A549 (cell line): ENCODE measurements around the gene GPR32. TPM values are rescaled to one million over a fixed set of nuclear protein-coding genes. Genes with fewer than 3 reads are reported as not detected.

Experiments used
- ATAC-seq, 2 experiments: fragments of 200-7000 bp in 1 of 2; fragments of >200 bp in 1 of 2; cut with Nextera tagmentation in 1 of 2; cut with Tn5 transposase in 1 of 2; 3 replicates each; pipeline versions ENCODE4 v1.8.0 to v1.9.1; 2018 to 2020; ENCODE audit warnings: mild to moderate bottlenecking in 1 of 2, moderate library complexity in 1 of 2
- CTCF ChIA-PET: fragments of 300-600 bp; sonication (Branson Sonifier 250); formaldehyde crosslinking; extraction: SDS; loops from one replicate; lab custom pipeline; 2021; ENCODE audit warnings: antibody characterized with exemption, inconsistent platforms; lab: Yijun Ruan, JAX
- POLR2A ChIA-PET: fragments of 350-600 bp; formaldehyde crosslinking; extraction: SDS; loops from one replicate; lab custom pipeline; 2021; ENCODE audit warnings: antibody characterized with exemption, inconsistent platforms; lab: Yijun Ruan, JAX
- DNase-seq, 2 experiments: peaks; one replicate each; pipeline versions ENCODE4 v3.0.0 to v3.0.0-alpha.2; 2011 to 2016; ENCODE audit warnings: low read depth in 1 of 2, low spot score in 1 of 2
- FAIRE-seq: peaks from 2 replicates; lab custom pipeline; 2011; peaks lifted over from hg19 to GRCh38; lab: Jason Lieb, UNC
- H3K27ac ChIP-seq, 2 experiments: fragments of >200 bp; sonication (Bioruptor Twin); formaldehyde crosslinking; 3 replicates each; pipeline ENCODE4 v1.5.1; 2016 to 2017
- H3K4me1 ChIP-seq: fragments of >200 bp; sonication (Bioruptor Twin); formaldehyde crosslinking; 3 replicates; pipeline ENCODE4 v1.6.1; 2016
- H3K4me2 ChIP-seq: fragments of >200 bp; sonication (Bioruptor Twin); formaldehyde crosslinking; 3 replicates; pipeline ENCODE4 v1.6.1; 2016
- H3K4me3 ChIP-seq: fragments of >200 bp; sonication (Bioruptor Twin); formaldehyde crosslinking; 3 replicates; pipeline ENCODE4 v1.5.1; 2016
- H3K9me3 ChIP-seq: fragments of >200 bp; sonication (Bioruptor Twin); formaldehyde crosslinking; 3 replicates; pipeline ENCODE4 v1.6.1; 2016
- CBX8 ChIP-seq: fragments of 200-600 bp; sonication (generic); IDR thresholded peaks from 2 replicates; pipeline ENCODE4 v1.6.1; 2016
- CEBPB ChIP-seq, 2 experiments: fragments of >200 bp in 1 of 2; sonication (Bioruptor Twin) in 1 of 2; formaldehyde crosslinking in 1 of 2; IDR thresholded peaks; 2 replicates each; pipeline ENCODE4 v1.6.1; 2012 to 2016
- CHD2 ChIP-seq: fragments of 150-350 bp; IDR thresholded peaks from 2 replicates; pipeline ENCODE4 v1.6.1; 2014; ENCODE audit warnings: low read length; ENCODE audit not compliant: partially characterized antibody
- EHF ChIP-seq: fragments of 250-450 bp; sonication (Bioruptor Pico); IDR thresholded peaks from 2 replicates; pipeline ENCODE4 v1.5.0; 2020; ENCODE audit warnings: mild to moderate bottlenecking
- ESRRA ChIP-seq: fragments of 150-350 bp; IDR thresholded peaks from 2 replicates; pipeline ENCODE4 v1.6.1; 2014; ENCODE audit warnings: mild to moderate bottlenecking, low read length, borderline replicate concordance
- HDAC2 ChIP-seq: fragments of 200-600 bp; sonication (generic); IDR thresholded peaks from 2 replicates; pipeline ENCODE4 v1.6.1; 2016
- JUN ChIP-seq, 2 experiments: fragments of >200 bp; sonication (Bioruptor Twin); formaldehyde crosslinking; IDR thresholded peaks; 2 replicates in 1 of 2; 3 replicates in 1 of 2; pipeline ENCODE4 v1.6.1; 2016 to 2017
- KDM1A ChIP-seq: fragments of 200-600 bp; sonication (generic); IDR thresholded peaks from 2 replicates; pipeline ENCODE4 v1.6.1; 2016; ENCODE audit warnings: low read depth, mild to moderate bottlenecking
- MAZ ChIP-seq: fragments of 150-350 bp; IDR thresholded peaks from 2 replicates; pipeline ENCODE4 v1.6.1; 2014; ENCODE audit warnings: antibody characterized with exemption, low read depth, low read length, borderline replicate concordance
- MYC ChIP-seq: IDR thresholded peaks from 2 replicates; pipeline ENCODE4 v1.6.1; 2012; ENCODE audit warnings: mild to moderate bottlenecking, inconsistent platforms, low read length, improper control_type of control experiment, borderline replicate concordance
- NPAS2 ChIP-seq: fragments of 250-450 bp; sonication (Bioruptor Pico); IDR thresholded peaks from 2 replicates; pipeline ENCODE4 v1.8.0; 2022; ENCODE audit warnings: mild to moderate bottlenecking, moderate library complexity, borderline replicate concordance
- PHF8 ChIP-seq: fragments of 200-600 bp; sonication (generic); IDR thresholded peaks from 2 replicates; pipeline ENCODE4 v1.6.1; 2016; ENCODE audit warnings: low read depth, mild to moderate bottlenecking, antibody characterized with exemption, moderate library complexity, borderline replicate concordance
- POLR2A ChIP-seq: IDR thresholded peaks from 2 replicates; pipeline ENCODE4 v1.6.1; 2012; ENCODE audit warnings: mild to moderate bottlenecking, low read length
- POLR2AphosphoS2 ChIP-seq: conservative IDR thresholded peaks from 2 replicates; pipeline ENCODE4 v1.6.1; 2012; ENCODE audit warnings: low read length, improper control_type of control experiment, inconsistent platforms
- RARB ChIP-seq: fragments of 250-450 bp; sonication (Bioruptor Pico); IDR thresholded peaks from 2 replicates; pipeline ENCODE4 v1.8.0; 2021; ENCODE audit warnings: mild to moderate bottlenecking, moderate library complexity
- RCOR1 ChIP-seq: fragments of 150-350 bp; IDR thresholded peaks from 2 replicates; pipeline ENCODE4 v1.6.1; 2014; ENCODE audit warnings: antibody characterized with exemption, low read length, low read depth
- TFCP2L1 ChIP-seq: fragments of 250-450 bp; sonication (Bioruptor Pico); IDR thresholded peaks from 2 replicates; pipeline ENCODE4 v1.5.0; 2021; ENCODE audit warnings: mild to moderate bottlenecking
- TP53 ChIP-seq: fragments of 250-450 bp; sonication (Bioruptor Pico); IDR thresholded peaks from 2 replicates; pipeline ENCODE4 v1.5.0; 2021; ENCODE audit warnings: mild to moderate bottlenecking, moderate library complexity
- ZFP36 ChIP-seq: fragments of 450-650 bp; IDR thresholded peaks from 2 replicates; pipeline ENCODE4 v1.6.1; 2014; ENCODE audit warnings: borderline replicate concordance; ENCODE audit not compliant: partially characterized antibody
- WGBS: methylation state at CpG from one replicate; pipeline ENCODE4 v1.1.6; 2017; ENCODE audit errors: missing lambda C conversion rate; 5-methylcytosine and 5-hydroxymethylcytosine counted together
- polyA plus RNA-seq, 4 experiments: library from polyadenylated mRNA; depleted of rRNA in 3 of 4; stranded (reverse); fragments of >200 nt; fragmentation: RNase III in 1 of 4; extraction: RNeasy Plus Mini Kit Qiagen cat#74134 plus additional on column Dnase treatment in 1 of 4; gene quantifications; 2 replicates in 3 of 4; 3 replicates in 1 of 4; pipeline ENCODE4 v1.2.3, GENCODE V29; 2011 to 2017
- TF ChIP-seq, protein P1 (sequence below): fragments of 250-450 bp; sonication (Bioruptor Pico); IDR thresholded peaks from 2 replicates; pipeline ENCODE4 v1.5.0; 2020; ENCODE audit warnings: low read depth, mild to moderate bottlenecking, moderate library complexity
- TF ChIP-seq, protein P2 (sequence below): fragments of >200 bp; sonication (Bioruptor Twin); formaldehyde crosslinking; IDR thresholded peaks from 3 replicates; pipeline ENCODE4 v1.6.1; 2016
- TF ChIP-seq, protein P3 (sequence below): IDR thresholded peaks from 2 replicates; pipeline ENCODE4 v1.6.1; 2012
- TF ChIP-seq, protein P4 (sequence below): fragments of >200 bp; sonication (Bioruptor Twin); formaldehyde crosslinking; IDR thresholded peaks from 3 replicates; pipeline ENCODE4 v1.5.1; 2016
- TF ChIP-seq, protein P5 (sequence below): fragments of 450-650 bp; IDR thresholded peaks from 2 replicates; pipeline ENCODE4 v1.6.1; 2014; ENCODE audit warnings: antibody characterized with exemption
- TF ChIP-seq, protein P6 (sequence below): IDR thresholded peaks from 2 replicates; pipeline ENCODE4 v1.6.1; 2012; ENCODE audit warnings: low read depth, borderline replicate concordance

The GPR32 gene
- polyA plus RNA-seq, 2 of the 4 experiments (the other 2 are of a cell fraction) = not detected

DNA sequence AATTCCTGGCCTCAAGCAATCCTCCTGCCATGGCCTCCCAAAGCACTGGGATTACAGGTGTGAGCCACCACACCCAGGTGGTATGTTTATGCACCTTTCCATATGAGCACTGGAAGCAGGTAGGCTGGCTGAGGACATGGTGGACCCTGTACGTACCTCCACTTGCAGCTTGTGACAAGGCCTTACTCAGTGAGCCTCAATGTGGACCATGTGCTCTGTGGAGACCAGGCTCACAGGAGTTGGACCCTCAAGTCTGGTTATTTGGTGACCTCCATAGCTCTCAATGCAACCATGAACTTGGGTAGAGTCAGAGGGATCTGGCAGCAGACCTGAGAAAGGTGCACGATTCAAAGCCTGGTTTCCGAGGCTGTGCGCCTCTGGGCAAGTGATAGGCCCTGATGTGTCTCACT, 25.4 kb downstream of the GPR32 start (continued):
- TF ChIP-seq CBX8 (no peak), ZFP36 (no peak), MYC (no peak), ESRRA (no peak), KDM1A (no peak), RARB (CRISPR knock-in tag) (no peak), TP53 (CRISPR knock-in tag) (no peak), TFCP2L1 (CRISPR knock-in tag) (no peak), JUN (IDR thresholded peaks at IDR 0.05) (no peak), POLR2AphosphoS2 (no peak), POLR2A (peak; percentile 10; the same call in 1 of the 2 replicates), RCOR1 (no peak), MAZ (no peak), PHF8 (no peak), CEBPB (IDR thresholded peaks at IDR 0.05) (no peak), HDAC2 (no peak)
- TF ChIP-seq, protein P1, sequence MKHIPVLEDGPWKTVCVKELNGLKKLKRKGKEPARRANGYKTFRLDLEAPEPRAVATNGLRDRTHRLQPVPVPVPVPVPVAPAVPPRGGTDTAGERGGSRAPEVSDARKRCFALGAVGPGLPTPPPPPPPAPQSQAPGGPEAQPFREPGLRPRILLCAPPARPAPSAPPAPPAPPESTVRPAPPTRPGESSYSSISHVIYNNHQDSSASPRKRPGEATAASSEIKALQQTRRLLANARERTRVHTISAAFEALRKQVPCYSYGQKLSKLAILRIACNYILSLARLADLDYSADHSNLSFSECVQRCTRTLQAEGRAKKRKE (CRISPR knock-in tag) = 0 out of 2 replicates have a peak, but pooled peaks have one; percentile 48
- TF ChIP-seq, protein P2, sequence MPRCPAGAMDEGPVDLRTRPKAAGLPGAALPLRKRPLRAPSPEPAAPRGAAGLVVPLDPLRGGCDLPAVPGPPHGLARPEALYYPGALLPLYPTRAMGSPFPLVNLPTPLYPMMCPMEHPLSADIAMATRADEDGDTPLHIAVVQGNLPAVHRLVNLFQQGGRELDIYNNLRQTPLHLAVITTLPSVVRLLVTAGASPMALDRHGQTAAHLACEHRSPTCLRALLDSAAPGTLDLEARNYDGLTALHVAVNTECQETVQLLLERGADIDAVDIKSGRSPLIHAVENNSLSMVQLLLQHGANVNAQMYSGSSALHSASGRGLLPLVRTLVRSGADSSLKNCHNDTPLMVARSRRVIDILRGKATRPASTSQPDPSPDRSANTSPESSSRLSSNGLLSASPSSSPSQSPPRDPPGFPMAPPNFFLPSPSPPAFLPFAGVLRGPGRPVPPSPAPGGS = 0 out of 3 replicates have a peak, but pooled peaks have one; percentile 5
- TF ChIP-seq, protein P3, sequence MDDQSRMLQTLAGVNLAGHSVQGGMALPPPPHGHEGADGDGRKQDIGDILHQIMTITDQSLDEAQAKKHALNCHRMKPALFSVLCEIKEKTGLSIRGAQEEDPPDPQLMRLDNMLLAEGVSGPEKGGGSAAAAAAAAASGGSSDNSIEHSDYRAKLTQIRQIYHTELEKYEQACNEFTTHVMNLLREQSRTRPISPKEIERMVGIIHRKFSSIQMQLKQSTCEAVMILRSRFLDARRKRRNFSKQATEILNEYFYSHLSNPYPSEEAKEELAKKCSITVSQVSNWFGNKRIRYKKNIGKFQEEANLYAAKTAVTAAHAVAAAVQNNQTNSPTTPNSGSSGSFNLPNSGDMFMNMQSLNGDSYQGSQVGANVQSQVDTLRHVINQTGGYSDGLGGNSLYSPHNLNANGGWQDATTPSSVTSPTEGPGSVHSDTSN = peak; percentile 29
- TF ChIP-seq, all 56 proteins: peak for 6

DNA sequence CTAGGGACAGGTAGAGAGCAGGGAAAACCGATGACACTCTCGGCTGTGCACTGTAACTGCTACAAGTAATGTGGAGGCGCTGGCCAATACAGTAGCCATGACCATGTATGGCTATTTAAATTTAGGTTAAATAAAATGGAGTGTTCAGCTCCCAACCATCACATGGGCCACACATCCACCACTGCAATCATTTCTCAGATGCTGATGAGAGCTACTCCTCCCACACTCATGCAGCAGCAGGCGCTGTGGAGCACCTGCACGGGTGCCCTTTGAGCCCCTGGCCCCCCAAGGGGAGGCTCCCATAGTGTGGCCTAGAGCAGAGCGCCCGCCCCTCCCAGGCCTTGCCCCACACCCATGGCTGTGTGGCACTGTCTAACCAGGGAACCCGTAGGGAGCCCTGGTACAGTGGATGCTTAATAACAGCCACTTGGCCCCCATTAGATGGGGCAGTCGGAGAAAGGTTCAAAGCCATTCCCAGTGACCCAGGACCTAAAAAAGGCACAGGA, 25.9 kb downstream of the GPR32 start:
- TF ChIP-seq EHF (CRISPR knock-in tag) (0 out of 2 replicates have a peak, but pooled peaks have one; percentile 24), NPAS2 (CRISPR knock-in tag) (no peak), JUN (IDR thresholded peaks at IDR 0.05) (peak in 1 of 2 experiments; percentile 71; a peak in 4 of 5 replicates), RCOR1 (no peak), CHD2 (no peak)
- TF ChIP-seq, protein P2 = no peak; the same call in 2 of the 3 replicates
- TF ChIP-seq, protein P4, sequence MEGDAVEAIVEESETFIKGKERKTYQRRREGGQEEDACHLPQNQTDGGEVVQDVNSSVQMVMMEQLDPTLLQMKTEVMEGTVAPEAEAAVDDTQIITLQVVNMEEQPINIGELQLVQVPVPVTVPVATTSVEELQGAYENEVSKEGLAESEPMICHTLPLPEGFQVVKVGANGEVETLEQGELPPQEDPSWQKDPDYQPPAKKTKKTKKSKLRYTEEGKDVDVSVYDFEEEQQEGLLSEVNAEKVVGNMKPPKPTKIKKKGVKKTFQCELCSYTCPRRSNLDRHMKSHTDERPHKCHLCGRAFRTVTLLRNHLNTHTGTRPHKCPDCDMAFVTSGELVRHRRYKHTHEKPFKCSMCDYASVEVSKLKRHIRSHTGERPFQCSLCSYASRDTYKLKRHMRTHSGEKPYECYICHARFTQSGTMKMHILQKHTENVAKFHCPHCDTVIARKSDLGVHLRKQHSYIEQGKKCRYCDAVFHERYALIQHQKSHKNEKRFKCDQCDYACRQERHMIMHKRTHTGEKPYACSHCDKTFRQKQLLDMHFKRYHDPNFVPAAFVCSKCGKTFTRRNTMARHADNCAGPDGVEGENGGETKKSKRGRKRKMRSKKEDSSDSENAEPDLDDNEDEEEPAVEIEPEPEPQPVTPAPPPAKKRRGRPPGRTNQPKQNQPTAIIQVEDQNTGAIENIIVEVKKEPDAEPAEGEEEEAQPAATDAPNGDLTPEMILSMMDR = no peak; the same call in 2 of the 3 replicates
- TF ChIP-seq, protein P3 = peak; percentile 44
- TF ChIP-seq, protein P5, sequence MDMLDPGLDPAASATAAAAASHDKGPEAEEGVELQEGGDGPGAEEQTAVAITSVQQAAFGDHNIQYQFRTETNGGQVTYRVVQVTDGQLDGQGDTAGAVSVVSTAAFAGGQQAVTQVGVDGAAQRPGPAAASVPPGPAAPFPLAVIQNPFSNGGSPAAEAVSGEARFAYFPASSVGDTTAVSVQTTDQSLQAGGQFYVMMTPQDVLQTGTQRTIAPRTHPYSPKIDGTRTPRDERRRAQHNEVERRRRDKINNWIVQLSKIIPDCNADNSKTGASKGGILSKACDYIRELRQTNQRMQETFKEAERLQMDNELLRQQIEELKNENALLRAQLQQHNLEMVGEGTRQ = no peak
- TF ChIP-seq, protein P6, sequence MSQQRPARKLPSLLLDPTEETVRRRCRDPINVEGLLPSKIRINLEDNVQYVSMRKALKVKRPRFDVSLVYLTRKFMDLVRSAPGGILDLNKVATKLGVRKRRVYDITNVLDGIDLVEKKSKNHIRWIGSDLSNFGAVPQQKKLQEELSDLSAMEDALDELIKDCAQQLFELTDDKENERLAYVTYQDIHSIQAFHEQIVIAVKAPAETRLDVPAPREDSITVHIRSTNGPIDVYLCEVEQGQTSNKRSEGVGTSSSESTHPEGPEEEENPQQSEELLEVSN = no peak
- CTCF ChIA-PET = interaction anchor here (0.8 to 11.9 kb wide), 4 partner anchors 12 to 842 kb away, joined by 3 to 121 read pairs (median 12); no protein-coding TSS in a partner anchor
- no peak for FAIRE-seq
- DNase-seq = peak in 1 of 2 experiments; percentile 50
- ATAC-seq = peak; percentile 1 to 3; a peak in 3 of 6 replicates
- no peak overlapping the region for H3K4me2 ChIP-seq
- 86% methylated on average over 9 of the region's 9 CpGs for WGBS
- H3K4me3 ChIP-seq = no peak overlapping the region
- POLR2A ChIA-PET = interaction anchor here (0.7 to 3.1 kb wide), 3 partner anchors 8 to 126 kb away, joined by 3 to 26 read pairs (median 10); no protein-coding TSS in a partner anchor
- H3K4me1 ChIP-seq = peaks cover 9% of the 10 kb centered on the region; the same call in 2 of the 3 replicates
- no peaks in the 10 kb centered on the region for H3K9me3 ChIP-seq
- no peak overlapping the region for H3K27ac ChIP-seq
